GM12874 (cell line): ENCODE measurements around the gene TIPARP.

Source experiments
- TF ChIP-seq, protein P1 (sequence below): IDR thresholded peaks from 2 replicates; pipeline ENCODE4 v1.5.1; 2011; ENCODE audit warnings: low read depth, mild to moderate bottlenecking, control low read depth, low read length, moderate library complexity; ENCODE audit not compliant: insufficient read depth

TIPARP gene

DNA sequence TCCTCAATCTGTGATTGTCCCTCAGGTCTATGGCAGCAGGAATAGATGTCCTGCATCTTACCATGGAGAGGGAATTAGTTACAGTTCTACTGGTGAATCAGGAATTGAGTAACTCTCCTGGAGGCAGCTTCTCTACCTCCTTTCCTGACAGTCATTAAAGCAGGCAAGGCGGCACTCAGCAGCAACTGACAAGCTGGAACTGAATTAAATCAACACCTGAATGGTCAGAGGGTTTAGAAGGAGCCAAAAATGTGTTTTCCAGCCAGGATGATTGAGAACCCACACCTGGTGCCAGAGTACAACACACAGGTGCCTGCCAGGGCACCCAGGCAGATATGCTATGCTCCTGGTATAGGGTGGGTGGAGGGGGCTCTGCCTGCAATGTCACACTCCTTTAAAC, 43.1 kb upstream of the TIPARP start:
- TF ChIP-seq, protein P1, sequence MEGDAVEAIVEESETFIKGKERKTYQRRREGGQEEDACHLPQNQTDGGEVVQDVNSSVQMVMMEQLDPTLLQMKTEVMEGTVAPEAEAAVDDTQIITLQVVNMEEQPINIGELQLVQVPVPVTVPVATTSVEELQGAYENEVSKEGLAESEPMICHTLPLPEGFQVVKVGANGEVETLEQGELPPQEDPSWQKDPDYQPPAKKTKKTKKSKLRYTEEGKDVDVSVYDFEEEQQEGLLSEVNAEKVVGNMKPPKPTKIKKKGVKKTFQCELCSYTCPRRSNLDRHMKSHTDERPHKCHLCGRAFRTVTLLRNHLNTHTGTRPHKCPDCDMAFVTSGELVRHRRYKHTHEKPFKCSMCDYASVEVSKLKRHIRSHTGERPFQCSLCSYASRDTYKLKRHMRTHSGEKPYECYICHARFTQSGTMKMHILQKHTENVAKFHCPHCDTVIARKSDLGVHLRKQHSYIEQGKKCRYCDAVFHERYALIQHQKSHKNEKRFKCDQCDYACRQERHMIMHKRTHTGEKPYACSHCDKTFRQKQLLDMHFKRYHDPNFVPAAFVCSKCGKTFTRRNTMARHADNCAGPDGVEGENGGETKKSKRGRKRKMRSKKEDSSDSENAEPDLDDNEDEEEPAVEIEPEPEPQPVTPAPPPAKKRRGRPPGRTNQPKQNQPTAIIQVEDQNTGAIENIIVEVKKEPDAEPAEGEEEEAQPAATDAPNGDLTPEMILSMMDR: no peak

- TF ChIP-seq, protein P1: no peak
Observed at GRCh38 chr3:156632601-156633000, 41.8 kb upstream of the TIPARP start.

- TF ChIP-seq, protein P1: no peak
Observed at GRCh38 chr3:156633335-156633734, 41.1 kb upstream of the TIPARP start.

DNA sequence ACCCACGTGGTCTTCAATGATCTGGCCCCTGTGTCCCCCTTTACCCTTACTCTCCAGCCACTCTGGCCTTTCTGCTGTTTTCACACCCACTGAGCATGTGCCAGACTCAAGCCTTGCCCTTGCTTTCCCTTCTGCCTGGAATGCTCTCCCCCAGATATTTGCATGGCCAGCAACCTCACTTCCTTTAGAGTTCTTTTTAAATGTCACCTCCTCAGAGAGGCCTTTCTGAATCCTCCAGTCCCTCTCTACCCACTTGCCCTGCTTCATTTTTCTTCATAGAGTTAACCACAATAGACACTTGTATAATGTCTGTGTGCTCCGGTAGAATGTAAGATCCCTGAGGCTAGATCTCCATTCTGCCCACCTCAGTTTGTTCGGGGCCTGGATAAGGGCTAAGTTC, 39.4 kb upstream of the TIPARP start:
- TF ChIP-seq, protein P1: no peak

DNA sequence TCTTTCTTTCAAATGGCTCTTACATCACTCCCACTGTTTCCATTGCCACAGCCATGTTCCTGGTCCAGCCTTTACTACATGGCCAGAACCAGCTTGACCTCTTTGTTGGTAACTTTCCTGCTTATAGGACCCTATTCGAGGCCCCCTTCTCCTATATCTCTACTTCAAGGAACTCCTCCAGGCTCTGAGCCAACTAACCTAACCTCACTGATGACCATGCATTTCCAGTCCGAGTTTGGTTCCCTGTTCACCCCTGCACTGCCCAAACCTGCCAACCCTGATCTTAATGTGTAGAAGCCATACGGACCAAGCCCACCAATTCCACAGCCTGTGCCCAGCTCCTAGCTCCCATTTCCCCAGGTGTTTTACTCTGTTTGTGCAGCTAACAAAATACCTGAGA, 38.4 kb upstream of the TIPARP start:
- TF ChIP-seq, protein P1: no peak

GRCh38 chr3:156637480-156638022, 36.8 kb upstream of the TIPARP start:
- TF ChIP-seq, protein P1: no peak

GRCh38 chr3:156638271-156638670, 36.1 kb upstream of the TIPARP start:
- TF ChIP-seq, protein P1: no peak
